ENCODE measurements around the gene NUP133. TPM values are rescaled to one million over a fixed set of nuclear protein-coding genes. Genes with fewer than 3 reads are reported as not detected.
"Not testable (repeated sequence)": the region's sequence is repeated elsewhere in the genome, so short reads cannot be mapped to it uniquely, and the experiment has no call there.

The NUP133 gene
- polyA plus RNA-seq, 3 donors: 9.0 to 12.8 (median 12.4) TPM

DNA sequence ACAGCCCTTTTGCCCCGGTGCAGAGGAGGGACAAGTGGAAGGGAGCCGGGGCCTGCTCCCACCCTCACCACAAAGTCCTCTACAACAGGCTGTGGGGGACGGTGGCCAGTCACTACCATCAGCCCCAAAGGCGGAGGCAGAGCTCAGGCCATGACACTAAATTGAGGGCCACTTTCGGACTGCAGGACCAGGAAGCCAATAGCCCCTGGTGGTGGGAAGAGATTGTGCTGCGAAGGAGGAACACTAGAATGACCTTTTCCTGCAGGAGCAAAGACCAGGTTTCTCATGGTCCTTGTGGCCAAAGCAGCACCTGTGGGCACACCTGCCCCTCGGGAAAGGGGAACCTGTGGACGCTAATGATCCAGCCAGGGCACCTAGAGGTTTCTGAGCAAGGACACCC lies 104.6 kb downstream of the NUP133 start:
- H3K36me3 Mint-ChIP-seq: peaks cover 0 to 3% of the 10 kb centered on the region in 2 donors
- TF ChIP-seq, protein P1, sequence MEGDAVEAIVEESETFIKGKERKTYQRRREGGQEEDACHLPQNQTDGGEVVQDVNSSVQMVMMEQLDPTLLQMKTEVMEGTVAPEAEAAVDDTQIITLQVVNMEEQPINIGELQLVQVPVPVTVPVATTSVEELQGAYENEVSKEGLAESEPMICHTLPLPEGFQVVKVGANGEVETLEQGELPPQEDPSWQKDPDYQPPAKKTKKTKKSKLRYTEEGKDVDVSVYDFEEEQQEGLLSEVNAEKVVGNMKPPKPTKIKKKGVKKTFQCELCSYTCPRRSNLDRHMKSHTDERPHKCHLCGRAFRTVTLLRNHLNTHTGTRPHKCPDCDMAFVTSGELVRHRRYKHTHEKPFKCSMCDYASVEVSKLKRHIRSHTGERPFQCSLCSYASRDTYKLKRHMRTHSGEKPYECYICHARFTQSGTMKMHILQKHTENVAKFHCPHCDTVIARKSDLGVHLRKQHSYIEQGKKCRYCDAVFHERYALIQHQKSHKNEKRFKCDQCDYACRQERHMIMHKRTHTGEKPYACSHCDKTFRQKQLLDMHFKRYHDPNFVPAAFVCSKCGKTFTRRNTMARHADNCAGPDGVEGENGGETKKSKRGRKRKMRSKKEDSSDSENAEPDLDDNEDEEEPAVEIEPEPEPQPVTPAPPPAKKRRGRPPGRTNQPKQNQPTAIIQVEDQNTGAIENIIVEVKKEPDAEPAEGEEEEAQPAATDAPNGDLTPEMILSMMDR (IDR thresholded peaks at IDR 0.05): no peak
- no peaks in the 10 kb centered on the region for H3K79me2 ChIP-seq (ENCODE audit: insufficient read depth, low read length)
- no peak overlapping the region for H3K4me2 ChIP-seq (replicated peaks; ENCODE audit: extremely low read depth, low read length, poor library complexity, severe bottlenecking)
- intact Hi-C loops (cut with micrococcal nuclease): no loop called here
- no peak overlapping the region for H3K27ac Mint-ChIP-seq
- H3K4me3 Mint-ChIP-seq: no peak overlapping the region
- peaks cover 0 to 7% of the 10 kb centered on the region in 2 donors for H3K9me3 ChIP-seq (replicated peaks in 1 of 2; ENCODE audit: control insufficient read depth in 1 of 2, insufficient read depth in 1 of 2, low read length in 2 of 2)
- DNase-seq: no peak
- no peak overlapping the region for H3K9ac ChIP-seq (ENCODE audit: insufficient read depth, low read length, poor library complexity, severe bottlenecking)
- H3K4me3 ChIP-seq (replicated peaks in 1 of 3; ENCODE audit: low read depth in 2 of 3, low read length in 3 of 3): no peak overlapping the region
- peaks cover 63 to 81% (median 65%) of the 10 kb centered on the region in 3 donors for H3K27me3 Mint-ChIP-seq (ENCODE audit: low read depth in 3 of 3)
- H3K27me3 ChIP-seq (ENCODE audit: control insufficient read depth in 2 of 2, insufficient read depth in 2 of 2, low read length in 2 of 2): peaks cover 22 to 50% of the 10 kb centered on the region in 2 donors
- no peaks in the 10 kb centered on the region for H3K36me3 ChIP-seq (replicated peaks in 1 of 2; ENCODE audit: control insufficient read depth in 1 of 2, insufficient read depth in 2 of 2, low read length in 2 of 2)
- WGBS (ENCODE audit: insufficient coverage): 86% methylated on average over 4 of the region's 8 CpGs
- no peak overlapping the region for H3K27ac ChIP-seq (ENCODE audit: low read depth in 1 of 2, low read length in 2 of 2)
- H2AFZ ChIP-seq (ENCODE audit: insufficient read depth, low read depth, low read length, poor library complexity, severe bottlenecking): no peak overlapping the region
- peaks cover 9 to 13% of the 10 kb centered on the region in 2 donors for H3K4me1 ChIP-seq (ENCODE audit: control insufficient read depth in 1 of 2, insufficient read depth in 2 of 2, low read length in 2 of 2)
- peaks cover 0 to 13% (median 3%) of the 10 kb centered on the region in 7 donors for H3K9me3 Mint-ChIP-seq
- H4K20me1 ChIP-seq (ENCODE audit: insufficient read depth, low read length): no peaks in the 10 kb centered on the region
- H3K4me1 Mint-ChIP-seq: peaks cover 13% of the 10 kb centered on the region

DNA sequence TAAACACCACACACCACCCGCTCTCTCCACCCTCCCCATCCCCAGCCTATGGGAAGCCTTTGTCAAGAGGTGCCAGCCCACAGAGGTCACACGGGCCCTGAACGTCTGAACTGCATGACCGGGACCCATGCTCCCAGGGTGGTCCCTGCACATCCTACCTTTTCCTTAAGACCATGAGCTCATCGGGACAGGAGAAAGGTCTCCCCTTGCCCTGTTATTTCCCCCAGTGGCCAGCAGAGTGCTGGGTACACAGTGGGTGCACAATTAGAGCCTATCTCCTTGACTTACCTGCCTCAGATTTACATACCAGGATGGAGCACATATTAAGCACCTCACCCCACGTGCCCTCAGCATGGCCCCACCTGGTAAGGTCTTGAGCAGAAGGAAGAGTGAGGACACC lies 105.1 kb downstream of the NUP133 start:
- Mint-ChIP-seq H3K36me3 (peaks cover 0 to 3% of the 10 kb centered on the region in 2 donors), H3K27ac (peak overlapping the region in 1 of 7 donors; percentile 11), H3K9me3 (peaks cover 0 to 10% (median 3%) of the 10 kb centered on the region in 7 donors), H3K27me3 (ENCODE audit: low read depth in 3 of 3) (peaks cover 58 to 79% (median 62%) of the 10 kb centered on the region in 3 donors), H3K4me1 (peaks cover 12% of the 10 kb centered on the region), H3K4me3 (no peak overlapping the region)
- Histone ChIP-seq H3K9ac (ENCODE audit: insufficient read depth, low read length, poor library complexity, severe bottlenecking) (no peak overlapping the region), H3K9me3 (replicated peaks in 1 of 2; ENCODE audit: control insufficient read depth in 1 of 2, insufficient read depth in 1 of 2, low read length in 2 of 2) (peaks cover 0 to under 1% of the 10 kb centered on the region in 2 donors), H3K4me1 (ENCODE audit: control insufficient read depth in 1 of 2, insufficient read depth in 2 of 2, low read length in 2 of 2) (peaks cover 9 to 12% of the 10 kb centered on the region in 2 donors), H4K20me1 (ENCODE audit: insufficient read depth, low read length) (no peaks in the 10 kb centered on the region), H3K79me2 (ENCODE audit: insufficient read depth, low read length) (no peaks in the 10 kb centered on the region), H3K4me2 (replicated peaks; ENCODE audit: extremely low read depth, low read length, poor library complexity, severe bottlenecking) (no peak overlapping the region), H2AFZ (ENCODE audit: insufficient read depth, low read depth, low read length, poor library complexity, severe bottlenecking) (no peak overlapping the region), H3K27ac (ENCODE audit: low read depth in 1 of 2, low read length in 2 of 2) (no peak overlapping the region), H3K4me3 (replicated peaks in 1 of 3; ENCODE audit: low read depth in 2 of 3, low read length in 3 of 3) (no peak overlapping the region), H3K27me3 (ENCODE audit: control insufficient read depth in 2 of 2, insufficient read depth in 2 of 2, low read length in 2 of 2) (peaks cover 19 to 44% of the 10 kb centered on the region in 2 donors), H3K36me3 (replicated peaks in 1 of 2; ENCODE audit: control insufficient read depth in 1 of 2, insufficient read depth in 2 of 2, low read length in 2 of 2) (no peaks in the 10 kb centered on the region)
- 77% methylated on average over 5 of the region's 6 CpGs for WGBS (ENCODE audit: insufficient coverage)
- no peak for DNase-seq
- TF ChIP-seq, protein P1 (IDR thresholded peaks at IDR 0.05): no peak
- intact Hi-C loops (cut with micrococcal nuclease): no loop called here

DNA sequence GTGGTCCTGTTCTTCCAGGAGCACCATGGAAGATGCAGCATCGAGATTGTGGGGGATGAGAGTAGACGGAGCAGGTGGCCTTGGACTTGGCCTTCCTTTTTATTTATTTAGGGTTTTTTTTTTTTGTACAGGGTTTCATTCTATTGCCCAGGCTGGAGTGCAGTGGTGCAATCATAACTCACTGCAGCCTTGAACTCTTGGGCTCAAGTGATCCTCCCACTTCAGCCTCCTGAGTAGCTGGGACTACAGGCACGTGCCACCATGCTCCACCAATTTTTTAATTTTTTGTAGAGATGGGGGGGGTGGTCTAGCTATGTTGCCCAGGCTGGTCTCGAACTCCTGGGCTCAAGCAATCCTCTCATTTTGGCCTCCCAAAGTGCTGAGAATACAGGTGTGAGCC lies 105.8 kb downstream of the NUP133 start:
- H3K4me2 ChIP-seq (replicated peaks; ENCODE audit: extremely low read depth, low read length, poor library complexity, severe bottlenecking); H3K9me3 Mint-ChIP-seq; DNase-seq; H3K4me1 ChIP-seq (ENCODE audit: control insufficient read depth in 1 of 2, insufficient read depth in 2 of 2, low read length in 2 of 2); H2AFZ ChIP-seq (ENCODE audit: insufficient read depth, low read depth, low read length, poor library complexity, severe bottlenecking); H3K36me3 ChIP-seq (replicated peaks in 1 of 2; ENCODE audit: control insufficient read depth in 1 of 2, insufficient read depth in 2 of 2, low read length in 2 of 2); H3K36me3 Mint-ChIP-seq; H3K4me3 ChIP-seq (replicated peaks in 1 of 3; ENCODE audit: low read depth in 2 of 3, low read length in 3 of 3); H3K79me2 ChIP-seq (ENCODE audit: insufficient read depth, low read length); intact Hi-C loops (cut with micrococcal nuclease); H3K27ac Mint-ChIP-seq; H3K9me3 ChIP-seq (replicated peaks in 1 of 2; ENCODE audit: control insufficient read depth in 1 of 2, insufficient read depth in 1 of 2, low read length in 2 of 2); H3K4me1 Mint-ChIP-seq; H3K27ac ChIP-seq (ENCODE audit: low read depth in 1 of 2, low read length in 2 of 2); H4K20me1 ChIP-seq (ENCODE audit: insufficient read depth, low read length); H3K9ac ChIP-seq (ENCODE audit: insufficient read depth, low read length, poor library complexity, severe bottlenecking): not testable (repeated sequence)
- Mint-ChIP-seq H3K4me3 (peak overlapping the region in 1 of 2 donors; percentile 13), H3K27me3 (ENCODE audit: low read depth in 3 of 3) (peaks cover 55 to 75% (median 56%) of the 10 kb centered on the region in 3 donors)
- WGBS (ENCODE audit: insufficient coverage): 90% methylated on average over 2 of the region's 4 CpGs
- peaks cover 15 to 42% of the 10 kb centered on the region in 2 donors for H3K27me3 ChIP-seq (ENCODE audit: control insufficient read depth in 2 of 2, insufficient read depth in 2 of 2, low read length in 2 of 2)
